Esophagus muscularis mucosa (tissue), 4 donors: ENCODE results near the gene NMT2. TPM values are rescaled to one million over a fixed set of nuclear protein-coding genes. Genes with fewer than 3 reads are reported as not detected.

Experiments
- DNase-seq: peaks from one replicate; pipeline ENCODE4 v3.0.0-alpha.2; 2017; ENCODE audit errors: extremely low spot score
- H3K27ac ChIP-seq, 4 donors: fragments of 200-600 bp; sonication (generic); replicated peaks in 1 of 4; 1 replicate in 3 of 4; 2 replicates in 1 of 4; pipeline ENCODE4 v1.5.1; 2016 to 2019; ENCODE audit warnings: mild to moderate bottlenecking in 1 of 4
- H3K27me3 ChIP-seq, 4 donors: fragments of 200-600 bp; sonication (generic); one replicate each; pipeline versions ENCODE4 v1.5.1 to v1.6.0; 2016 to 2019
- H3K36me3 ChIP-seq, 4 donors: fragments of 200-600 bp; sonication (generic); one replicate each; pipeline ENCODE4 v1.5.1; 2016 to 2019
- H3K4me1 ChIP-seq, 4 donors: fragments of 200-600 bp; sonication (generic); one replicate each; pipeline ENCODE4 v1.5.1; 2016 to 2019
- H3K4me3 ChIP-seq, 4 donors: fragments of 200-600 bp; sonication (generic); 1 replicate in 2 of 4; 2 replicates in 2 of 4; pipeline ENCODE4 v1.5.1; 2016 to 2019; ENCODE audit warnings: mild to moderate bottlenecking in 4 of 4, moderate library complexity in 1 of 4
- H3K9me3 ChIP-seq, 4 donors: fragments of 200-600 bp; sonication (generic); 1 replicate in 3 of 4; 2 replicates in 1 of 4; pipeline ENCODE4 v1.5.1; 2016 to 2019
- EP300 ChIP-seq: sonication (generic); formaldehyde crosslinking; IDR thresholded peaks from one replicate; pipeline ENCODE4 v1.6.1; 2017; ENCODE audit warnings: antibody characterized with exemption
- POLR2A ChIP-seq: fragments of 450-650 bp; IDR thresholded peaks from one replicate; pipeline ENCODE4 v1.6.1; 2017; ENCODE audit warnings: antibody characterized with exemption, moderate library complexity, mild to moderate bottlenecking, low read depth
- POLR2AphosphoS5 ChIP-seq, 2 donors: sonication (generic); formaldehyde crosslinking; IDR thresholded peaks; one replicate each; pipeline ENCODE4 v1.6.1; 2017; ENCODE audit warnings: antibody characterized with exemption in 2 of 2
- WGBS: methylation state at CpG from one replicate; pipeline ENCODE4 v1.1.5; 2018; 5-methylcytosine and 5-hydroxymethylcytosine counted together
- intact Hi-C: fragments of 100-400 bp; cut with DNase I; formaldehyde crosslinking; loops from one replicate; pipeline ENCODE4 v1.15.1; 2023
- total RNA-seq, 4 donors: library from RNA; depleted of rRNA; stranded (reverse); fragments of >200 nt; gene quantifications; one replicate each; pipeline versions ENCODE4 v1.1.0 to v1.2.1, GENCODE V29; 2016
- TF ChIP-seq, protein P1 (sequence below), 3 experiments: fragments of 200-600 bp in 2 of 3; fragments of 450-650 bp in 1 of 3; sonication (generic) in 2 of 3; IDR thresholded peaks; one replicate each; pipeline ENCODE4 v1.5.1; 2017 to 2019; ENCODE audit warnings: antibody characterized with exemption in 3 of 3, mild to moderate bottlenecking in 2 of 3, moderate library complexity in 1 of 3

The NMT2 gene
- total RNA-seq, 4 donors from 2014 or later, result 14.1 to 23.2 (median 16.0) TPM

- intact Hi-C loops, result no loop called here
- no peaks in the 10 kb centered on the region for H3K4me1 ChIP-seq
- peaks cover 28 to 94% (median 82%) of the 10 kb centered on the region in 4 donors for H3K36me3 ChIP-seq
- no peak for TF ChIP-seq POLR2A
- TF ChIP-seq, protein P1, sequence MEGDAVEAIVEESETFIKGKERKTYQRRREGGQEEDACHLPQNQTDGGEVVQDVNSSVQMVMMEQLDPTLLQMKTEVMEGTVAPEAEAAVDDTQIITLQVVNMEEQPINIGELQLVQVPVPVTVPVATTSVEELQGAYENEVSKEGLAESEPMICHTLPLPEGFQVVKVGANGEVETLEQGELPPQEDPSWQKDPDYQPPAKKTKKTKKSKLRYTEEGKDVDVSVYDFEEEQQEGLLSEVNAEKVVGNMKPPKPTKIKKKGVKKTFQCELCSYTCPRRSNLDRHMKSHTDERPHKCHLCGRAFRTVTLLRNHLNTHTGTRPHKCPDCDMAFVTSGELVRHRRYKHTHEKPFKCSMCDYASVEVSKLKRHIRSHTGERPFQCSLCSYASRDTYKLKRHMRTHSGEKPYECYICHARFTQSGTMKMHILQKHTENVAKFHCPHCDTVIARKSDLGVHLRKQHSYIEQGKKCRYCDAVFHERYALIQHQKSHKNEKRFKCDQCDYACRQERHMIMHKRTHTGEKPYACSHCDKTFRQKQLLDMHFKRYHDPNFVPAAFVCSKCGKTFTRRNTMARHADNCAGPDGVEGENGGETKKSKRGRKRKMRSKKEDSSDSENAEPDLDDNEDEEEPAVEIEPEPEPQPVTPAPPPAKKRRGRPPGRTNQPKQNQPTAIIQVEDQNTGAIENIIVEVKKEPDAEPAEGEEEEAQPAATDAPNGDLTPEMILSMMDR (IDR thresholded peaks at IDR 0.05), result no peak
- no peak for TF ChIP-seq EP300
- no peak for TF ChIP-seq POLR2AphosphoS5 (IDR thresholded peaks at IDR 0.05)
- 98% methylated on average over 5 of the region's 5 CpGs for WGBS
- no peaks in the 10 kb centered on the region for H3K27me3 ChIP-seq
- H3K4me3 ChIP-seq, result no peak overlapping the region
- H3K27ac ChIP-seq, result no peak overlapping the region
- no peak for DNase-seq
- H3K9me3 ChIP-seq, result no peaks in the 10 kb centered on the region
Measured at GRCh38 chr10:15131330-15131729, 37.2 kb downstream of the NMT2 start.

DNA sequence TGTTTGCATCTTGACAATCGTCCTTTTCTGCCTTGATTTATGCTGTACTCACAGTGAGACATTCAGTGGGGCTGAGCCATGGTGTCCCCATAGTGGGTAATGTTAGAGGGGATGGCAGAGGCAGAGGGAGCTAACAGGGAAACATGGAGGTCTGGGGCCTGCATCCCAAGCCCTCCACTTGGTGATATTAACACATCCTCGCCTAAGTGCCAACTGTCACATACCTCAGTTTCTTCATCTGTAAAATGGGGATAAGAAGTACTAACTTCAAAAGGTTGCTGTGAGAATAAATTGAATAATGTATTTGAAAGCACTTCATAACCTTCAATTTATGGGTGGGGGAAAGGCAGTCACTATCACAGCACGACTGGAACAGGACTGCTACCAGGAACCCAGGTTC lies 43.6 kb downstream of the NMT2 start:
- WGBS, result 96% methylated on average over 3 of the region's 3 CpGs
- H3K27ac ChIP-seq, result no peak overlapping the region
- H3K36me3 ChIP-seq, result peaks cover 12 to 81% (median 62%) of the 10 kb centered on the region in 4 donors
- H3K9me3 ChIP-seq, result no peaks in the 10 kb centered on the region
- peaks cover 0 to 4% (median 0%) of the 10 kb centered on the region in 4 donors for H3K4me1 ChIP-seq
- H3K27me3 ChIP-seq, result no peaks in the 10 kb centered on the region
- TF ChIP-seq POLR2A, result no peak
- TF ChIP-seq EP300, result no peak
- no peak for TF ChIP-seq POLR2AphosphoS5 (IDR thresholded peaks at IDR 0.05)
- TF ChIP-seq, protein P1 (IDR thresholded peaks at IDR 0.05), result no peak
- no peak for DNase-seq
- intact Hi-C loops, result no loop called here
- H3K4me3 ChIP-seq, result no peak overlapping the region

DNA sequence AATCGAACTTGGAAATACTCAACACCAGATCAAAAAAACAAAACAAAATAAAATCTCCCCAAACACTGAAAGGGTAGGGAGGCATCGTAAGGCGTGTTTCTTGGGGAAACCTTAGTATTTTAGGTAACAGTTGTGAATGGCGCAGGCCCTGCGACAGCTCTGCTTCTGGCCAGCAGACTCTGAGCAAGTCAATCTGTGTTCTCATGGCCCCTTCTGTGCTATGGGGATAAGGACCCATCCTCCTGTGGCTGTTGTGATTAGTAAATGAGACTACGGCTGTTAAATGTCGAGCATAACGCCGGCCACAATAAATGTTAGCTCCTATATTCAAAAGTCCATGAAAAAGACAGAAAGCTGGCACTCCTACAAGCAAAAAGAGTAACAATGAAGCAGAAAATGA lies 44.3 kb downstream of the NMT2 start:
- peaks cover 0 to 4% (median 0%) of the 10 kb centered on the region in 4 donors for H3K4me1 ChIP-seq
- WGBS, result 95% methylated on average over 9 of the region's 9 CpGs
- no peaks in the 10 kb centered on the region for H3K9me3 ChIP-seq
- no peak overlapping the region for H3K4me3 ChIP-seq
- TF ChIP-seq EP300, result no peak
- no peak for TF ChIP-seq POLR2AphosphoS5 (IDR thresholded peaks at IDR 0.05)
- TF ChIP-seq, protein P1 (IDR thresholded peaks at IDR 0.05), result no peak
- no peak for TF ChIP-seq POLR2A
- DNase-seq, result no peak
- intact Hi-C loops, result no loop called here
- no peaks in the 10 kb centered on the region for H3K27me3 ChIP-seq
- H3K27ac ChIP-seq, result no peak overlapping the region
- peaks cover 20 to 81% (median 61%) of the 10 kb centered on the region in 4 donors for H3K36me3 ChIP-seq

DNA sequence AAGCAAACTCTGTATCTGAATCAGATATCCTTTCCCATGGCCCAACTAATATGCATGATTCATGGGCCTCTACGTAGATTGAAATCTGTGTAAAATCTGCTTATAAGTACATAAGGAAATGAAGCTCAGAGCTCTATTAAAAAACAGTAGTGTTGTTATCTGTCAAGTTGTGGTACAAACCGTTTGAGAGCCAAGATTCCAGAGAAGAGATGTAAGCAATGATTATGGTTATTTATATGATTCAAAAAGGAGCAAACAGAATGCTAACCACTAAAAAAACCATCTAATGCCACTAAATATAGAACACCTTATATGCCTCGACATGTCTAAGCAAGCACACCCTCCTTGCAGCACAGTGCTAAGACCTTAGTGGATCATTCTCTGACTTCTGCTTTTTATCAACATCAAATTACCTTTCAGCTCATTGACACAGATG lies 44.7 kb downstream of the NMT2 start:
- H3K36me3 ChIP-seq, result peaks cover 24 to 82% (median 63%) of the 10 kb centered on the region in 4 donors
- WGBS, result 69% methylated on average over 3 of the region's 3 CpGs

More for the DNA sequence above, 44.7 kb downstream of the NMT2 start:
- TF ChIP-seq POLR2AphosphoS5 (IDR thresholded peaks at IDR 0.05) (no peak), EP300 (no peak), POLR2A (no peak)
- TF ChIP-seq, protein P1 (IDR thresholded peaks at IDR 0.05), result no peak
- no peak for DNase-seq
- intact Hi-C loops, result no loop called here
- Histone ChIP-seq H3K4me1 (peaks cover 0 to 4% (median 0%) of the 10 kb centered on the region in 4 donors), H3K4me3 (no peak overlapping the region), H3K9me3 (no peaks in the 10 kb centered on the region), H3K27me3 (no peaks in the 10 kb centered on the region), H3K27ac (no peak overlapping the region)
